GM10266 (cell line): ENCODE results near the gene HOXD4.

Experiments used
- DNase-seq: peaks from one replicate; pipeline ENCODE4 v3.0.0; 2012; ENCODE audit errors: extremely low spot score
- CTCF ChIP-seq: IDR thresholded peaks from 2 replicates; pipeline ENCODE4 v1.5.1; 2012; ENCODE audit warnings: mild to moderate bottlenecking, low read depth; ENCODE audit not compliant: control insufficient read depth, insufficient read depth; ENCODE audit errors: missing control alignments

Gene HOXD4

GRCh38 chr2:176200971-176201370 is 49.6 kb downstream of the HOXD4 start:
- TF ChIP-seq CTCF = no peak
- no peak for DNase-seq

- TF ChIP-seq CTCF = no peak
- no peak for DNase-seq
Measured at GRCh38 chr2:176202491-176202890, 51.1 kb downstream of the HOXD4 start.
